ENCODE data around the gene SLC38A11.
A peak's percentile ranks its signal among the peaks of the same experiment; 100 is the strongest.

The SLC38A11 gene

GRCh38 chr2:164969909-164970690 is 14.8 kb upstream of the SLC38A11 start:
- no peak for DNase-seq (ENCODE audit: low read depth, low spot score)

- peak; percentile 63 for DNase-seq (ENCODE audit: low read depth, low spot score)
Measured at GRCh38 chr2:164967781-164968228, 12.5 kb upstream of the SLC38A11 start.

DNA sequence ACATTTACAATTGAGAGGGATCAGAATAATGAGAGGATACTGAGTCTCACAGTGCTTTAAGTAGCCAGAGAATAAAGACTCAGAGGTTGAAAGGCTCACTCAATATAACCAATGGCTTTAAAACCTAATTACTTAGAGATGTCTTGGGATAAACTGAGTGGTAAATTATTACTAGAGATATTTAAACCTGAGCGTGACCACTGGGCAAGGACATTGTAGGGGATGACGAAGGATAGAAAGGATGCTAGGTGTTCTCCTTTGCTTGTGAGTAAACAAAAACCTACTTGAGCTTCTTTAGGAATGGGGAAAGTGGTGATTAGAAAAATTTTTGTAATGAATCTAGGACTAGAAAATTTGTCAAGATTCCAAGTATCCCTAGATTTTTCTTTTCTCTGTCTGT is 12.0 kb upstream of the SLC38A11 start:
- no peak for DNase-seq (ENCODE audit: low read depth, low spot score)

- DNase-seq (ENCODE audit: low read depth, low spot score): no peak
Measured at GRCh38 chr2:164964700-164965099, 9.4 kb upstream of the SLC38A11 start.

DNA sequence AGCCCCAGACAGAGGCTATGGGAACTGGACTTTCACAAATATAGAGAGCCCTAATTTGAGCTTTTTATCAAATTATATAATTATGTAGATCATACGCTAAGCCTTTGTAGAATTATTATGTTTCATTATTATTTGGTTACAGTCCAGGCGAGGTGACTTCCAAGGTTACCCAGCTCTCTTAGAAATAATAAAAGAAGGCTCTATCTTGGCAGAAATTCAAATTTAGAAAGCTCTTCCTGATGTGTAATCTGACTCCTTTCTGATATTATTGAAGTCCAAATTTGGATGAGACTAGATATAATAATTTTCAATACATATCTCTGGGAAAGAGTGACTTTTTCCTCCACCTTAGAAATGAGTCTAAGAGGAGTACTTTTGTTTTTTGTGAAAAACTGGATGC is 4.8 kb upstream of the SLC38A11 start:
- DNase-seq (ENCODE audit: low read depth, low spot score): no peak

DNA sequence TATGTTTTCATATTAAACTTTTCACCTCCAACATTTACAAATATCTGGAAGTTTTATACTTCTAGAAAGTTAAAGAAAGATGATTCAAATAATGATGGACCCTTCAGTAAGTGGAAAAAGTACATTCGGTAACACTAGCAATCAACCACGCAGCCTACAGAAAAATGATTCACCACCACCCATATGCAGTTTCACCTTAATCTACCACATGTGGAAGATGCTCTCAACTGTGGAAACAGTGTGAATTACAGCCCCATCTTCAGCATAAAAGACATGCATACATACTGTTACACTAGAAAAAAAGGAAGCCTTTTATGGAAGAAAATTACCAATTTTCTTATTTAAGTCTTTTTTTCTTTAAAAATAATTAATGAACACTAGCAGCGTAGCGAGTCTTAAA is 1.1 kb downstream of the SLC38A11 start:
- no peak for DNase-seq (ENCODE audit: low read depth, low spot score)

- DNase-seq (ENCODE audit: low read depth, low spot score): no peak
Measured at GRCh38 chr2:164953279-164953678, 2.0 kb downstream of the SLC38A11 start.

DNA sequence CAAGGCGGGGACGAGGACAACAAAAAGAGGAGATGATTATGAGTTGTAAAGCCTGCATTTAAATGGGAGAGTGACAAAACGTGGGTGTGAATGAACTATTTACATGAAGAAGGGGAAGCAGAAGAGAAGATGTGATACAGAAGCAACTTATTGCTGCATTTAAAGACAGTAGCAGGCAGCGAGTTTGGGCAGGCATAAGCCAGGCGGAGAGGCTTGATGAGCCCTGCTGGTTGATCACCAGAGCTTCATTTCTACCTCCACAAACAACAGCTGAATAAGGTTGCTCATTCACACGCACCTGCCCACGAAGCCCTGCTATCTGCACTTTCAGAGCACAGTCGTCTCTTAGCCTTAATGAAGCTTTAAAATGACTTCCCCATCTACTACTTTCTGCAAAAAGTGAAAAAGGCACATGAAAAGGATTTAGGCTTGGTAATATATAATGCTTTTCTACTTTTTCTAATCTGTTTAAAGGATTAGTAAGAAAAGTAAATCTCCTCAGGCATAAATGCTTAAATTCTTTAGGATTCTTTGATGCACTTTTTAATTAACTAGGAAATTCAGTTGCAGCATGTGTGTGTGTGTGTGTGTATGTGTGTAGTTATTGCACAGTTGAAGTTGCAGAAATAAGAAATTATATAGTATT is 3.1 kb downstream of the SLC38A11 start:
- DNase-seq (ENCODE audit: low read depth, low spot score): no peak

DNA sequence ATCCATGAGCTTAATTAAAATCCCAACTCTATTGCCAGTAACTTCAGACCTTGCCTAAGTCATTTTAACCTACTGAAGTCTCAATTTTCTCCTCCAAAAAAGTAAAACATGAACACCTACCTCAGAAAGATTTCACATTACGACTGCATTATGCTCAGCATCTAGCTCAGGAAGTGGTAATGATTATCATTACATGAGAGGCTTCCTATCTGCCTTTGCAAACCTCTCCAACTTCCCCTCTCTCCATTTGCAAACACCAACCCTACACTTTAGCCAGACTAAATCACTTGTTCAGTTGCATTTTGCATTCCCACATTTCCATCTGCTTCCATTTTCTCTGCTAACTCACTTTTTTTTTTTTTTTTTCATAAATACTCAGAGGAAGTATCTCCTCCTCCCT is 6.8 kb downstream of the SLC38A11 start:
- no peak for DNase-seq (ENCODE audit: low read depth, low spot score)

- DNase-seq (ENCODE audit: low read depth, low spot score): no peak
Measured at GRCh38 chr2:164947281-164947680, 8.0 kb downstream of the SLC38A11 start.

- DNase-seq (ENCODE audit: low read depth, low spot score): no peak
Measured at GRCh38 chr2:164943289-164943688, 12.0 kb downstream of the SLC38A11 start.

DNA sequence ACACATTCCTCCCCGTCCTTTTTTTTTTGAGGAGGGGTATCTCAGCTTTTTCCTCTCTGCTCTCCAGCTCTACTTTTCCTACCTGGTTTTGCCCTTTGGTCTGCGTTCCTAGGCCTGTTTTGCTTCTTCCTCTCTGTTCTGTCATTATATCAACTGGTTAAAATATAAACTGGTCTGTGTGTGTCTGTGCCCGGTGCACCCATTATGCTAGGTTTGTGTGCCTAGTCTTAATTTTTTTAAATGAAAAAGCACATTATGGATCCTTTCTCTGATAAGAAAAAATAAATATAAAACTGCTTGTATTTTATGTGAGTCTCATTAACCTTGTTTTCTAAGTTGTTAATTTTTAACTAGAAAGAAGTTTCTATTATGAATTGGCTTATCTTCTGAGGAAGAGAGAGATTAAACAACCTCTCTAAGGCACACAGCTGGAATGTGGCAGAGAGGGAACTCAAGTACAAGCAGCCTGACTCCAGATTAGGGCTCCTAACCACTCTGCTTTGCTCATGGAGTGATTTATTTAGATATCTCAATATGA is 17.4 kb downstream of the SLC38A11 start:
- DNase-seq (ENCODE audit: low read depth, low spot score): no peak

DNA sequence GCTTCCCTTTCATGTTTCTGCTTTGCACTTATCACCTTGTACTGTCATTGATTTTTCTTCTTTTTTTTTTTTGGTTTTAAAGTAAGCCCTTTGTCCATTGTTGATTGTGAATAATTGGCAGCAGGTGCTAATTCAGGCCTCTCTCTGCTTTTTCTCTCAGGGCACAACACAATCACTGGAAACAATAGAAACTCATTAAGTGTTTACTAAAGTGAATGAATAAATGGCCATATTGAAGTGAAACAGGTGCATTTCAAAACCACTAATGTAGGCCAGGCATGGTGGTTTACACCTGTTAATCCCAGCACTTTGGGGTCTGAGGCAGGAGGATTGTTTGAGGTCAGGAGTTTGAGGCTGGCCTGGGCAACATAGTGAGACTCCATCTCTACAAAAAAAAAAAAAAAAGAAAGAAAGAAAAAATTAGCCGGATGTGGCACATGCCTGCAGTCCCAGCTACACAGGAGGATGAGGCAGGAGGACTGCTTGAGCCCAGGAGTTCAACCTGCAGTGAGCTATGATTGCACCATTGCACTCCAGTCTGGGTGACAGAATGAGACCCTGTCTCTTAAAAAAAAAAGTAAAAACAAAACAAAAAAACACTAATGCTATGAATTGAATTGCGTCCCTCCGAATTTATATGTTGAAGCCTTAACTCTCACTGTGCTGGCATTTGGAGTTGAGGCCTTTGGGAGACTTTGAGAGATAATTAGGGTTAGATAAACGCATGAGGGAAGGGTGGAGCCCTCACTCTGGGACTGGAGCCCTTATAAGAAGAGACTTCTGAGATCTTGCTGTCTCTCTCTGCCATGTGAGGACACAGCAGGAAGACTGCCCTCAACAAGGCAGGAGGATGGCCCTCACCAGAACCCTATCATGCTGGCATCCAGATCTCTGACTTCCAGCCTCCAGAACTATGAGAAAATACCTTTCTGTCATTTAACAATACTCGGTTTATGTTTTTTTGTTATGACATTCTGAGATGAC is 19.9 kb downstream of the SLC38A11 start:
- no peak for DNase-seq (ENCODE audit: low read depth, low spot score)

DNA sequence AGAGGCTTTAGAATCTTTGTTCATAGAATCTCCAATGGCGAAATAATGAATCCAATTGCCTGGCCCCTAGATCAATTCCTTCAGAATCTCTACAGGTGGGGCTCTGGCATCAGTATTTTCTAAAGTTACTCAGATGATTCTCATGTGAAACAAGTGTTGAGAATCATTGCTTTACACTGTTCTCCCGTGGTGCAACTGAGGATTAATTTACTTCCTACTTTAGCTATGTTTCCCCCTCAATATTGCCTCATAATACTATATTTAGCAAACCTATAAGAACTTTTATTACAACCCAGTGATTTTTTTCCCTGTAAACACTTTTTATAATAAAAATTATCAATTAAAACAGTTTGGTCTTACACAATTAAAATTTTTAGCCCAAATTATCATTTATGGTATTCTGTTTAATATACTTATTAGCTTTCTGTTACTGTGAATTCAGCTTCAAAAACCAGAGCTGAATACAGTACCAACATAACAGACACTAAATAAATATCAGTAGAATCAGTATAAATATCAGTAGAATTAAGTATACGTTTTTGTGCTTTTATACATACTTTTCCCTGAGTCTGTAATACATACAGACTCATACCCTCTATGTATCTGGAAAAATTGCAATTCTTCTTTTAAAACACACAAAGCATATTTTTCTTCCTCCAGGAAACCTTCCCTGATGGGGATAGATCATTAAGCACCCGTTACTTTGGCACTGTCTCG is 20.8 kb downstream of the SLC38A11 start:
- DNase-seq (ENCODE audit: low read depth, low spot score): no peak

- DNase-seq (ENCODE audit: low read depth, low spot score): no peak
Measured at GRCh38 chr2:164933671-164934189, 21.6 kb downstream of the SLC38A11 start.

- DNase-seq (ENCODE audit: low read depth, low spot score): no peak
Measured at GRCh38 chr2:164932377-164932776, 22.9 kb downstream of the SLC38A11 start.

- DNase-seq (ENCODE audit: low read depth, low spot score): no peak
Measured at GRCh38 chr2:164928101-164928673, 27.1 kb downstream of the SLC38A11 start.

- DNase-seq (ENCODE audit: low read depth, low spot score): no peak
Measured at GRCh38 chr2:164922134-164922533, 33.2 kb downstream of the SLC38A11 start.

DNA sequence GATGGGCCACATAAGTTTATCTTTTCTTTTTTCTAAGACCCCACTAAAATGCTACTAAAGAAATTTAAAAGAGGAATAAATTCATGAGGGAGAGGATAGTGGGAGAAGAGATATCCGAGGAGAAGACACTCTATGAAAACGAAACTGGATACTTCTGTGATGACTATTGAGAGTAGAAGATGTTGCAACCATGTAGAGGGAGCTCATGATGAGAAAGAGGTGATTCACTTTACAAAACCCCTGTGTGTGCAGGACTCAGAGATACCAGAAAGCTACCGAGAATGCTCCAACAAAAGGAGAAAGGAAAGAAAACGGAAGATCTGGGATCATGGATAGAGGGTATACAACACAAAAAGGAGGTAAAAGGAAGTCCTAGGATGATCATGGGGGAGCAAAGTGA is 34.9 kb downstream of the SLC38A11 start:
- no peak for DNase-seq (ENCODE audit: low read depth, low spot score)

- DNase-seq (ENCODE audit: low read depth, low spot score): peak; percentile 19
Measured at GRCh38 chr2:164917296-164917903, 37.9 kb downstream of the SLC38A11 start.

All from ELF-1 (cell line).